ENCODE measurements around the gene CACNA1B. TPM values are rescaled to one million over a fixed set of nuclear protein-coding genes. Genes with fewer than 3 reads are reported as not detected.
A peak's percentile ranks its signal among the peaks of the same experiment; 100 is the strongest.

The CACNA1B gene
- total and polyA plus RNA-seq, 7 experiments from 2014 or later: 0.07 TPM; not detected in 6

DNA sequence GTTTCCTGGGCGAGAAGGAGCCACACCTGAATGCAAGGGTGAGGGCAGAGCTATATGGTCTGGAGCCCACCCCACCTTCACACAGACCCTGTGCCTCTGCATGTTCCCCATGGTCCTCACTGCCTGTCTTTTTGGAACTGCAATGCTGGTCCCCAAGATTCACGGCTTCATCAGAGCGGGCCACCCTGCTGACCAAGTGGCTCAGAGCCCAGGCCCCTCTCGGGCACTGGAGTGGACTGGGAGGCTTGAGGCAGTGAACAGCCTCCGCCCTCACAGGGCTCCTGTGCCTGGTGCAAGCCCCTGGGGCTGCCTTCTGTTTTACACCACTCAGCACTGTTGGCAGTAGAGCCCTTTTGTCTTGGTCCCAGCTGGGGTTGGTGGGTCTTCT, 143.2 kb downstream of the CACNA1B start:
- Mint-ChIP-seq H3K27me3 (peaks cover 11 to 37% (median 23%) of the 10 kb centered on the region in 5 donors), H3K36me3 (no peaks in the 10 kb centered on the region), H3K9me3 (peaks cover 0 to 1% (median 0%) of the 10 kb centered on the region in 11 donors), H3K4me3 (no peak overlapping the region), H3K4me1 (peaks cover 0 to 13% (median 0%) of the 10 kb centered on the region in 7 donors), H3K27ac (no peak overlapping the region)
- POLR2A ChIA-PET: no interaction called here
- intact Hi-C loops (cut with micrococcal nuclease): no loop called here
- Histone ChIP-seq H3K4me1 (ENCODE audit: control insufficient read depth in 2 of 2, insufficient read depth in 2 of 2, low read length in 2 of 2) (no peaks in the 10 kb centered on the region), H3K27ac (ENCODE audit: low read depth, low read length) (no peak overlapping the region), H3K4me3 (ENCODE audit: low read length) (no peak overlapping the region), H3K27me3 (ENCODE audit: control insufficient read depth in 2 of 2, insufficient read depth in 2 of 2, low read length in 2 of 2) (no peaks in the 10 kb centered on the region), H3K9me3 (ENCODE audit: control insufficient read depth in 2 of 3, low read length in 3 of 3) (no peaks in the 10 kb centered on the region), H3K36me3 (ENCODE audit: control insufficient read depth in 2 of 3, insufficient read depth in 3 of 3, low read length in 3 of 3) (no peaks in the 10 kb centered on the region)
- ATAC-seq: no peak
- DNase-seq: no peak
- CTCF ChIA-PET: no interaction called here

DNA sequence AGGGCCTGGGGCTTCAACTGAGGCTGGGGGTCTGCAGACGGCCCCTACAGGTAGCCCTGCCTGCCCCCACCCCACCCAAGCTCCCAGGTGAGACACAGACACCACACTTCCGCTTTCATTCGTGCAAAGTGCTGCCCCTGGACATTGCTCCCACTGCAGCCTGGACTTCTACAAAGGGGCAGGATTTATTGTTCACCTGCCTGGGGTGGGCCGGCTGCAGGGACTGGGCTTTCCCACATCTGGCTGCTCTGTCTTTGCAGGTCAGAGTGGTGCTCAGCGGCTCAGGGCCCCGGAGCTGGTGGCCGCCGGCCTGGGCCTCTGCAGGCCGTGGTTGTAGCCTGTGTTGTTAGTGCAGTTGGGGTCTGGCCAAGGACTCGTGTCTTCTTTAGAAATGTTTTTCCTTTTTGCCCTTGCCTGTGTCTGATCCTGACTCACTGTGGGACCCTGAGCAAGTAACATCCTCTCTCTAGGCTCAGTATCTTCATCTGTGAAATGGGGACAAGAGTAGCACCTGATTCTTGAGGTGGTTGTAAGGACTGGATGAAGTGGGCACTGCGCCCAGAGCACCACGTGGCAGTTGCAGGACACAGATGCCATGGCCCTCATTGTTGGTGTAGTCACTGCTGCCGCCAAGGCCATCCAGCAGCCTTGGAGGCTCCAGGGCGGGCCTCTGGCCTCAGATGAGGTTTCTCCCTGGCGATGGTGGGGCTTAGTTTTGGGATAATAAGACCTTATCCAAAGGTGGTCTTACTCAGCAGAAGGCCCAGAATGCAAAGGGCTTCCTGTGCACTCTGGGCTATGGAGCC, 143.9 kb downstream of the CACNA1B start:
- Mint-ChIP-seq H3K4me3 (peak overlapping the region in 5 of 10 donors; percentile 10 to 67 (median 39)), H3K27ac (no peak overlapping the region), H3K9me3 (peaks cover 0 to 1% (median 0%) of the 10 kb centered on the region in 11 donors), H3K4me1 (peaks cover 0 to 9% (median 0%) of the 10 kb centered on the region in 7 donors), H3K36me3 (no peaks in the 10 kb centered on the region), H3K27me3 (peaks cover 16 to 43% (median 26%) of the 10 kb centered on the region in 5 donors)
- H3K4me3 ChIP-seq (ENCODE audit: low read length): no peak overlapping the region
- POLR2A ChIA-PET: no interaction called here
- intact Hi-C loops (cut with micrococcal nuclease): no loop called here
- no peak for DNase-seq
- H3K36me3 ChIP-seq (ENCODE audit: control insufficient read depth in 2 of 3, insufficient read depth in 3 of 3, low read length in 3 of 3): no peaks in the 10 kb centered on the region
- no peak overlapping the region for H3K27ac ChIP-seq (ENCODE audit: low read depth, low read length)
- no peaks in the 10 kb centered on the region for H3K27me3 ChIP-seq (ENCODE audit: control insufficient read depth in 2 of 2, insufficient read depth in 2 of 2, low read length in 2 of 2)
- no peaks in the 10 kb centered on the region for H3K9me3 ChIP-seq (ENCODE audit: control insufficient read depth in 2 of 3, low read length in 3 of 3)
- H3K4me1 ChIP-seq (ENCODE audit: control insufficient read depth in 2 of 2, insufficient read depth in 2 of 2, low read length in 2 of 2): no peaks in the 10 kb centered on the region
- CTCF ChIA-PET: no interaction called here
- no peak for ATAC-seq

DNA sequence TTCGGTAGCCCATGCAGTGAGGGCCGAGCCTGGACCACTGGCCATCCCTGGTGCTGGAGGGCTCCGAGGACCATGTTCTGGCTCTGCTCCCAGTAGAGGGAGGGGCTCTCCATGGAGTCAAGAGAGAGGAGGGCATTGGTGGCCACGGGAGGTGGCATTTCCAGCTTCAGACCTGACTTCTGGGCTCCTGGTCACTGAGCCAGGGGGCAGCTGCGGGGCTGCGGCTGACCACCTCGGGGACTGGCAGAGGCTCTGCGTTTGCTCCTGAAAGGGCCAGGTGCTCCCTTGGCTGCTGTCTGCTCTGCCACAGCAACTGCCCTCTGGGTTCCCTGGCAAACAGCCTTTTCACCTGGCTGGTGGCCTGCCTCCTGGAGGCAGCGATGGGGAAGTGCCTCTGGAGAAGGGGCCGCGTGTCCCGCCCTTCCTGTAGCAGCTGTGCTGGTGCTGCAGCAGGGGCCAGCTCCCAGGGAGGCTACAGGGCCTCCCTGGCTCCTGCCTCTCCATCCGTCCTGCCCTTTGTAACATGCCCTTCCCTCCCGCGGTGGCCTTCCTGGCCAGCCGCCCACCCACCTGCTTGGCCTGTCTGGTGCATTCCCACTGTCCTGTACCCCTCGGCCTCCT, 144.6 kb downstream of the CACNA1B start:
- Histone ChIP-seq H3K27me3 (ENCODE audit: control insufficient read depth in 2 of 2, insufficient read depth in 2 of 2, low read length in 2 of 2) (no peaks in the 10 kb centered on the region), H3K36me3 (ENCODE audit: control insufficient read depth in 2 of 3, insufficient read depth in 3 of 3, low read length in 3 of 3) (no peaks in the 10 kb centered on the region), H3K4me1 (ENCODE audit: control insufficient read depth in 2 of 2, insufficient read depth in 2 of 2, low read length in 2 of 2) (no peaks in the 10 kb centered on the region), H3K9me3 (ENCODE audit: control insufficient read depth in 2 of 3, low read length in 3 of 3) (no peaks in the 10 kb centered on the region), H3K4me3 (ENCODE audit: low read length) (no peak overlapping the region), H3K27ac (ENCODE audit: low read depth, low read length) (no peak overlapping the region)
- ChIA-PET CTCF (no interaction called here), POLR2A (no interaction called here)
- no peaks in the 10 kb centered on the region for H3K36me3 Mint-ChIP-seq
- no peak overlapping the region for H3K27ac Mint-ChIP-seq
- peaks cover 0 to 6% (median 0%) of the 10 kb centered on the region in 7 donors for H3K4me1 Mint-ChIP-seq
- H3K27me3 Mint-ChIP-seq: peaks cover 24 to 38% (median 27%) of the 10 kb centered on the region in 5 donors
- DNase-seq: peak in 3 of 9 donors; percentile 1 to 13 (median 8)
- no peak for ATAC-seq
- H3K4me3 Mint-ChIP-seq: peak overlapping the region in 4 of 10 donors; percentile 24 to 67 (median 48)
- intact Hi-C loops (cut with micrococcal nuclease): no loop called here
- peaks cover 0 to 1% (median 0%) of the 10 kb centered on the region in 11 donors for H3K9me3 Mint-ChIP-seq

DNA sequence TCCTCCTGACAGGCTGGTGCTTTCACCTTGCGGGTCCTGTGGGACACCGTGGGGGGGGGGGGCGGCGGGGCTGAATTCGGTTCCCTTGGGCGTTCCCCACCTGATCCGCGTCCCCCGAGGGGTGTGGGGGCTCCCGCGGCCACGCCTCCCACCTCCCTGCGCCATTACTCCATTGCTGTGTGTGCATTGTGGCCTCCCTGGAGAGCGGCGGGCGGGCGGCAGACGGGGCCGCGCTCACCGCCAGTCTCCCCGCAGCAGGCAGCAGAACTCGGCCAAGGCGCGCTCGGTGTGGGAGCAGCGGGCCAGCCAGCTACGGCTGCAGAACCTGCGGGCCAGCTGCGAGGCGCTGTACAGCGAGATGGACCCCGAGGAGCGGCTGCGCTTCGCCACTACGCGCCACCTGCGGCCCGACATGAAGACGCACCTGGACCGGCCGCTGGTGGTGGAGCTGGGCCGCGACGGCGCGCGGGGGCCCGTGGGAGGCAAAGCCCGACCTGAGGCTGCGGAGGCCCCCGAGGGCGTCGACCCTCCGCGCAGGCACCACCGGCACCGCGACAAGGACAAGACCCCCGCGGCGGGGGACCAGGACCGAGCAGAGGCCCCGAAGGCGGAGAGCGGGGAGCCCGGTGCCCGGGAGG, 145.3 kb downstream of the CACNA1B start:
- no peak overlapping the region for H3K4me3 ChIP-seq (ENCODE audit: low read length)
- Mint-ChIP-seq H3K36me3 (no peaks in the 10 kb centered on the region), H3K9me3 (peaks cover 0 to 1% (median 0%) of the 10 kb centered on the region in 11 donors), H3K4me1 (peaks cover 0 to 6% (median 0%) of the 10 kb centered on the region in 7 donors), H3K4me3 (peak overlapping the region in 2 of 10 donors; percentile 37 to 67), H3K27me3 (peaks cover 25 to 39% (median 28%) of the 10 kb centered on the region in 5 donors), H3K27ac (no peak overlapping the region)
- no peak for ATAC-seq
- no peak overlapping the region for H3K27ac ChIP-seq (ENCODE audit: low read depth, low read length)
- H3K9me3 ChIP-seq (ENCODE audit: control insufficient read depth in 2 of 3, low read length in 3 of 3): no peaks in the 10 kb centered on the region
- no peak for DNase-seq
- H3K36me3 ChIP-seq (ENCODE audit: control insufficient read depth in 2 of 3, insufficient read depth in 3 of 3, low read length in 3 of 3): no peaks in the 10 kb centered on the region
- intact Hi-C loops (cut with micrococcal nuclease): no loop called here
- H3K27me3 ChIP-seq (ENCODE audit: control insufficient read depth in 2 of 2, insufficient read depth in 2 of 2, low read length in 2 of 2): no peaks in the 10 kb centered on the region
- no peaks in the 10 kb centered on the region for H3K4me1 ChIP-seq (ENCODE audit: control insufficient read depth in 2 of 2, insufficient read depth in 2 of 2, low read length in 2 of 2)
- ChIA-PET CTCF (no interaction called here), POLR2A (no interaction called here)

DNA sequence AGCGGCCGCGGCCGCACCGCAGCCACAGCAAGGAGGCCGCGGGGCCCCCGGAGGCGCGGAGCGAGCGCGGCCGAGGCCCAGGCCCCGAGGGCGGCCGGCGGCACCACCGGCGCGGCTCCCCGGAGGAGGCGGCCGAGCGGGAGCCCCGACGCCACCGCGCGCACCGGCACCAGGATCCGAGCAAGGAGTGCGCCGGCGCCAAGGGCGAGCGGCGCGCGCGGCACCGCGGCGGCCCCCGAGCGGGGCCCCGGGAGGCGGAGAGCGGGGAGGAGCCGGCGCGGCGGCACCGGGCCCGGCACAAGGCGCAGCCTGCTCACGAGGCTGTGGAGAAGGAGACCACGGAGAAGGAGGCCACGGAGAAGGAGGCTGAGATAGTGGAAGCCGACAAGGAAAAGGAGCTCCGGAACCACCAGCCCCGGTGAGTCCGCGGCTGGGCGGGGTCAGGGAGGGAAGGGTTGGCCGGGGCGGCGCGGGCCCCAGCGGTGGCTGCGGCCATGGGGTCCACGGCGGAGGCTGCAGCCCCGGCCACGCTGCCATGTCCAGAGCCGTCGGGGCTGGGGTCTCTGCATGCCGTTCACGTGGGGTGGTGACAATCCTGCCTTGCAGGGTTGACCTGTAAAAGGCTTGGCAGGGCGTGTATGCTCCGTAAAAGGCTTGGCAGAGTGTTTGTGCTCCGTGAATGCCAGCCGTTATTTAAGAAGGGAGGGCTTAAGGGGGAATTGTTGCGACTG, 146.0 kb downstream of the CACNA1B start:
- H3K4me1 Mint-ChIP-seq: peaks cover 0 to 6% (median 0%) of the 10 kb centered on the region in 7 donors
- Histone ChIP-seq H3K27me3 (ENCODE audit: control insufficient read depth in 2 of 2, insufficient read depth in 2 of 2, low read length in 2 of 2) (no peaks in the 10 kb centered on the region), H3K27ac (ENCODE audit: low read depth, low read length) (no peak overlapping the region), H3K36me3 (ENCODE audit: control insufficient read depth in 2 of 3, insufficient read depth in 3 of 3, low read length in 3 of 3) (no peaks in the 10 kb centered on the region), H3K4me1 (ENCODE audit: control insufficient read depth in 2 of 2, insufficient read depth in 2 of 2, low read length in 2 of 2) (no peaks in the 10 kb centered on the region), H3K9me3 (ENCODE audit: control insufficient read depth in 2 of 3, low read length in 3 of 3) (no peaks in the 10 kb centered on the region), H3K4me3 (ENCODE audit: low read length) (no peak overlapping the region)
- intact Hi-C loops (cut with micrococcal nuclease): no loop called here
- CTCF ChIA-PET: no interaction called here
- peaks cover 0 to 1% (median 0%) of the 10 kb centered on the region in 11 donors for H3K9me3 Mint-ChIP-seq
- H3K27me3 Mint-ChIP-seq: peaks cover 27 to 43% (median 29%) of the 10 kb centered on the region in 5 donors
- no peak for ATAC-seq
- POLR2A ChIA-PET: no interaction called here
- H3K4me3 Mint-ChIP-seq: peak overlapping the region in 2 of 10 donors; percentile 27 to 67
- no peaks in the 10 kb centered on the region for H3K36me3 Mint-ChIP-seq
- no peak overlapping the region for H3K27ac Mint-ChIP-seq
- DNase-seq: no peak

DNA sequence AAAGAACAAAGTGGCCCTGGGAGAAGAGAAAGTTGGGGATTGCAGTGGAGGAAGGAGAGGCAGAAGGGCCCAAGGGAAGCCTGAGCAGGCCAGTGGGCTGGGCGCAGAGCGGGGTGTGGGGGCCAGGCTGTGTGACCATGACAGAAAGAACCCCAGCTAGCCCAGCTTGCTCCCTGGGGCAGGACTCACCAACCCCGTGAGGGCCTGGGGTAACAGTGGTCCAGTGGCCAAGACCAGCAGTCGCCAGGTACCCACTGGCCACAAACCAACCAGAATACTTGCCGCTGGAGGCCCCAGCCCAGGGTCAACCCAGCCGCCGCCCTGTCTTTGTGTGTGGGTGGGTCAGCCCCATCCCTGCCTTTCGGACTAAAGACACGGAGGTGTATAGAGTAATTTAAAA, 146.5 kb downstream of the CACNA1B start:
- intact Hi-C loops (cut with micrococcal nuclease): no loop called here
- Mint-ChIP-seq H3K9me3 (peaks cover 0 to 1% (median 0%) of the 10 kb centered on the region in 11 donors), H3K4me3 (peak overlapping the region in 2 of 10 donors; percentile 27 to 57), H3K4me1 (peaks cover 0 to 6% (median 0%) of the 10 kb centered on the region in 7 donors), H3K27me3 (peaks cover 28 to 44% (median 31%) of the 10 kb centered on the region in 5 donors), H3K36me3 (no peaks in the 10 kb centered on the region), H3K27ac (no peak overlapping the region)
- no peaks in the 10 kb centered on the region for H3K9me3 ChIP-seq (ENCODE audit: control insufficient read depth in 2 of 3, low read length in 3 of 3)
- DNase-seq (no peak), ATAC-seq (no peak)
- CTCF ChIA-PET: no interaction called here
- no peaks in the 10 kb centered on the region for H3K36me3 ChIP-seq (ENCODE audit: control insufficient read depth in 2 of 3, insufficient read depth in 3 of 3, low read length in 3 of 3)
- H3K4me3 ChIP-seq (ENCODE audit: low read length): no peak overlapping the region
- H3K27ac ChIP-seq (ENCODE audit: low read depth, low read length): no peak overlapping the region
- POLR2A ChIA-PET: no interaction called here
- H3K4me1 ChIP-seq (ENCODE audit: control insufficient read depth in 2 of 2, insufficient read depth in 2 of 2, low read length in 2 of 2): no peaks in the 10 kb centered on the region
- no peaks in the 10 kb centered on the region for H3K27me3 ChIP-seq (ENCODE audit: control insufficient read depth in 2 of 2, insufficient read depth in 2 of 2, low read length in 2 of 2)

All from naive thymus-derived CD4-positive, alpha-beta T cell (primary cell).